Psoas muscle (tissue), 8 donors: Measurements from ENCODE around the gene SPEG. TPM values are rescaled to one million over a fixed set of nuclear protein-coding genes. Genes with fewer than 3 reads are reported as not detected.

ENCODE experiments used
- ATAC-seq, 4 donors: fragments of 200-7000 bp; cut with Tn5 transposase; one replicate each; pipeline ENCODE4 v1.9.1; 2020; ENCODE audit warnings: moderate library complexity in 3 of 4, mild to moderate bottlenecking in 2 of 4
- DNase-seq, 2 donors: peaks; one replicate each; pipeline ENCODE4 v3.0.0-alpha.2; 2020
- H3K27ac ChIP-seq: fragments of 200-600 bp; one replicate; pipeline ENCODE4 v1.8.0; 2022
- H3K27me3 ChIP-seq, 3 donors: fragments of 200-600 bp in 1 of 3; one replicate each; pipeline versions ENCODE4 v1.6.1 to v1.8.0; 2013 to 2022; ENCODE audit warnings: low read length in 2 of 3, mild to moderate bottlenecking in 2 of 3, moderate library complexity in 1 of 3; ENCODE audit not compliant: insufficient read depth in 3 of 3
- H3K36me3 ChIP-seq, 2 donors: fragments of 200-600 bp in 1 of 2; one replicate each; pipeline versions ENCODE4 v1.6.1 to v1.8.0; 2013 to 2022; ENCODE audit warnings: low read depth in 1 of 2, mild to moderate bottlenecking in 1 of 2, moderate library complexity in 1 of 2; ENCODE audit not compliant: insufficient read depth in 1 of 2
- H3K4me1 ChIP-seq: fragments of 200-600 bp; one replicate; pipeline ENCODE4 v1.8.0; 2022
- H3K4me3 ChIP-seq: fragments of 200-600 bp; one replicate; pipeline ENCODE4 v1.8.0; 2022; ENCODE audit warnings: mild to moderate bottlenecking
- H3K9me3 ChIP-seq: fragments of 200-600 bp; one replicate; pipeline ENCODE4 v1.8.0; 2022
- WGBS, 3 donors: extraction: QIAGEN DNeasy Blood & Tissue Kit; methylation state at CpG; one replicate each; pipeline versions ENCODE4 v1.1.6 to v1.1.7; 2013; 5-methylcytosine and 5-hydroxymethylcytosine counted together
- intact Hi-C, 2 donors: fragments of 100-400 bp; cut with DNase I; formaldehyde crosslinking; loops; one replicate each; pipeline versions ENCODE4 v1.11.0 to v1.14.2; 2022
- polyA plus RNA-seq, 3 donors: library from polyadenylated mRNA; stranded (reverse); fragments of 200-250 nt; gene quantifications; one replicate each; pipeline ENCODE4 v1.2.3, GENCODE V29; 2013
- total RNA-seq, 4 donors: library from RNA; stranded (reverse); fragmentation: NEBNext Ultra II Directional in 2 of 4; extraction: Animal tissue kit (Norgen Biotek cat#: 25700) in 2 of 4; gene quantifications; one replicate each; pipeline versions ENCODE4 v1.2.1 to v1.2.4, GENCODE V29; 2021 to 2023
- TF ChIP-seq, protein P1 (sequence below): fragments of 200-600 bp; IDR thresholded peaks from one replicate; pipeline ENCODE4 v1.8.0; 2022; ENCODE audit warnings: antibody characterized with exemption
- donor health status: healthy with polysubstance abuse.
- donor health status: DM: no; HTN: no; CAD: no; lungs with moderate emphysema.
- donor health status: Bipolar disorder and iron deficiency.
- donor health status: healthy.
- donor health status: DM: yes; HTN: yes; CAD: no.
- donor health status: DM: no; HTN: no; CAD: no.
- donor health status: DM: no; HTN: no; CAD: no.
- donor health status: DM: yes; HTN: yes; CAD: no.

SPEG gene
- total and polyA plus RNA-seq, 7 donors, result 34.8 to 419 (median 239) TPM

DNA sequence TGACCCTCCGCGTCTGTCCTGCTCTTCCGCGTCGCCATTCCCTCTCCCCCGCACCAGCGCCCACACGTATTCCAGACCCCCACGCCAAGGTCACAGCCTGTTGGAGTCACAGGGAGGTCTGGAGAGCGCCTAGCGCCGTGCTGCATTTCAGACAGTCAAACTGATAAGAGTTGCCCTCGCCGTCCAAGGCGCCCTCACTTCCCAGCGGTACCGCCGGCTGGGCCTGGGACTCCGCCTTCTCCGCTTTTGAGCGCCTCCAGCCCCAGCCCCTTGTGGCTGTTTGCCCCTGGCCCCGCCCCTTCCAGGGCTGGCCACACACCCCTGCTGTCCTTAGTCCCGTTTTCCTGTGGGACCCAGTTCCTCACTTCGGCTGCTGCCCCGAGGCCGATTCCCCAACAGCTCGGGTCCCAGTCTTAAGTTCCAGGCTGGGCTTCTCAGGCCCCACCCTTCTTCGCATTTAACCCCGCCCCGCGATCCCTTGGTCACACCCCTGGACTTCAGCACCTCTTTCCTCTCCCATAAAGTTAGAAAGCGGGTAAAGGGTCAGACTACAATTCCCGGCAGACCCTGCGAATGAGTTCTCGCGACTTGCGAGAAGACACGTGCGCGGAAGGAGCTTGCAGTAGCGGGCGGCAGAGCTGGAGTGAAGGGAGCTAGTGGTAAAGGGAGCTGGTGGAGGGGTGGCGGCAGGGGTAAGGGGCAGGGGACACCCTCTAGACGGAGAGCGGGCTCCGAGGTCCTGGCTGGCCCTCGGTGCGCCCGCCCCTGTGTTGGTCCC is 63.8 kb downstream of the SPEG start, which contains the start of gene GMPPA:
GMPPA (plus strand) TSS at position 612 of the 778 bp plus-strand sequence. CDS start 1,085 bp downstream, outside the sequence.
- intact Hi-C loops, result loop anchor here in 1 of 2 donors (2.0 kb wide), 1 partner anchor 40 kb away; no protein-coding TSS in a partner anchor
- H3K36me3 ChIP-seq, result peaks cover 0 to 21% of the 10 kb centered on the region in 2 donors
- peaks cover 43% of the 10 kb centered on the region for H3K4me1 ChIP-seq
- ATAC-seq (peak; percentile 73 to 79 (median 76)), DNase-seq (peak; percentile 95 to 97)
- TF ChIP-seq, protein P1, sequence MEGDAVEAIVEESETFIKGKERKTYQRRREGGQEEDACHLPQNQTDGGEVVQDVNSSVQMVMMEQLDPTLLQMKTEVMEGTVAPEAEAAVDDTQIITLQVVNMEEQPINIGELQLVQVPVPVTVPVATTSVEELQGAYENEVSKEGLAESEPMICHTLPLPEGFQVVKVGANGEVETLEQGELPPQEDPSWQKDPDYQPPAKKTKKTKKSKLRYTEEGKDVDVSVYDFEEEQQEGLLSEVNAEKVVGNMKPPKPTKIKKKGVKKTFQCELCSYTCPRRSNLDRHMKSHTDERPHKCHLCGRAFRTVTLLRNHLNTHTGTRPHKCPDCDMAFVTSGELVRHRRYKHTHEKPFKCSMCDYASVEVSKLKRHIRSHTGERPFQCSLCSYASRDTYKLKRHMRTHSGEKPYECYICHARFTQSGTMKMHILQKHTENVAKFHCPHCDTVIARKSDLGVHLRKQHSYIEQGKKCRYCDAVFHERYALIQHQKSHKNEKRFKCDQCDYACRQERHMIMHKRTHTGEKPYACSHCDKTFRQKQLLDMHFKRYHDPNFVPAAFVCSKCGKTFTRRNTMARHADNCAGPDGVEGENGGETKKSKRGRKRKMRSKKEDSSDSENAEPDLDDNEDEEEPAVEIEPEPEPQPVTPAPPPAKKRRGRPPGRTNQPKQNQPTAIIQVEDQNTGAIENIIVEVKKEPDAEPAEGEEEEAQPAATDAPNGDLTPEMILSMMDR, result peak; percentile 4
- WGBS, 3 donors, result 0 to 1% (median 0%) methylated on average over 49 of the region's 49 CpGs
- no peaks in the 10 kb centered on the region for H3K9me3 ChIP-seq
- H3K27me3 ChIP-seq, result no peaks in the 10 kb centered on the region
- peak within 1 kb of the TSS; percentile 91 for H3K27ac ChIP-seq
- peak within 1 kb of the TSS; percentile 86 for H3K4me3 ChIP-seq

- peaks cover 43% of the 10 kb centered on the region for H3K4me1 ChIP-seq
- peak overlapping the region; percentile 91 for H3K27ac ChIP-seq
- no peak for ATAC-seq
- intact Hi-C loops, result loop anchor here in 1 of 2 donors (2.0 kb wide), 1 partner anchor 40 kb away; no protein-coding TSS in a partner anchor
- TF ChIP-seq, protein P1, result no peak
- no peaks in the 10 kb centered on the region for H3K27me3 ChIP-seq
- no peak for DNase-seq
- H3K36me3 ChIP-seq, result peaks cover 0 to 26% of the 10 kb centered on the region in 2 donors
- H3K9me3 ChIP-seq, result no peaks in the 10 kb centered on the region
- peak overlapping the region; percentile 86 for H3K4me3 ChIP-seq
- WGBS, 3 donors, result 0% methylated on average over 3 of the region's 3 CpGs
Measured at GRCh38 chr2:219499058-219499307, 64.3 kb downstream of the SPEG start.

DNA sequence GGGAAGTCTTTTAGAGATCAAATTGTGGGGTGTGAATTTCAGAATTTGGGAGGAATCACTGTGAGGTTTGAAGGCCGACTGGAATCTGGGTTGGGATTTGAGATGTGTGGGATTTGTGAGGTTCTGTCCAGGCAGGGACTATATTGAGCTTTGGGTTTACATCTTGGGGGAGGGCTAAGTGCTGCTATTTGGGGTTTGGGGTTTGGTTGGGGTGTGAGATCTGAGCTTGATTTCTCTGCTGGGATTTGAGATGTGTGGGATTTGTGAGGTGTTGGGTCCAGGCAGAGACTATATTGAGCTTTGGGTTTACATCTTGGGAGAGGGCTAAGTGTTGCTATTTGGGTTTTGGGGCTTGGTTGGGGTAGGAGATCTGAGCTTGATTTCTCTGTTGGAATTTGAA is 64.9 kb downstream of the SPEG start:
- TF ChIP-seq, protein P1, result no peak
- H3K4me1 ChIP-seq, result peaks cover 43% of the 10 kb centered on the region
- H3K27me3 ChIP-seq, result no peaks in the 10 kb centered on the region
- H3K36me3 ChIP-seq, result peaks cover 0 to 32% of the 10 kb centered on the region in 2 donors
- ATAC-seq, result no peak
- H3K9me3 ChIP-seq, result no peaks in the 10 kb centered on the region
- no peak for DNase-seq
- intact Hi-C loops, result loop anchor here in 1 of 2 donors (2.0 kb wide), 1 partner anchor 41 kb away; no protein-coding TSS in a partner anchor
- peak overlapping the region; percentile 86 for H3K4me3 ChIP-seq
- H3K27ac ChIP-seq, result no peak overlapping the region
- 34 to 72% (median 39%) methylated on average over 1 of the region's 1 CpG for WGBS, 3 donors

DNA sequence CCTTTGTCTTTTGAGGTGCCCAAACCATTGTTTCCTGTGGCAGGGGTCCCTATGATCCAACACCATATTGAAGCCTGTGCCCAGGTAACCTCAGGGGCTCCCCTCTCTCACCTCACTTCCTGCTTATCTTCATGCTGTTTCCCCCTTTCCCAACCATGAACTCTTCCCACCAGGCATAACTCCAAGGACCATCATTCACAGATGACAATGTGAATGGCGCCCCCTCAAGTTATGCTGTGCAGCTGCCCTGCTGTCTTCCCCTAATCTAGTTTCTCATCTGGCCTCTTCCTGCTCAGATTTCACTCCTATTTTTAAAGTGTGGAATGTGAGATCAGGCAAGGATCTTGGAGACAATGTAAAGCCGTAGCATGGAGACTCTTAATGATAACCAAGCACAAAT is 65.5 kb downstream of the SPEG start:
- Histone ChIP-seq H3K4me1 (peaks cover 40% of the 10 kb centered on the region), H3K9me3 (no peaks in the 10 kb centered on the region), H3K27ac (no peak overlapping the region), H3K27me3 (no peaks in the 10 kb centered on the region), H3K36me3 (peaks cover 0 to 38% of the 10 kb centered on the region in 2 donors), H3K4me3 (no peak overlapping the region)
- intact Hi-C loops, result no loop called here
- TF ChIP-seq, protein P1, result no peak
- WGBS, 3 donors, result 31 to 61% (median 45%) methylated on average over 2 of the region's 2 CpGs
- no peak for DNase-seq
- ATAC-seq, result no peak
